ENCODE data around the gene OSTC.
"Not testable (repeated sequence)": the region's sequence is repeated elsewhere in the genome, so short reads cannot be mapped to it uniquely, and the experiment has no call there.

Gene OSTC

GRCh38 chr4:108649863-108650211, 562 bp upstream of the OSTC start:
- no peak for DNase-seq

GRCh38 chr4:108651014-108651791, 804 bp downstream of the OSTC start:
- no peak for DNase-seq

GRCh38 chr4:108662629-108663028, 12.2 kb downstream of the OSTC start:
- no peak for DNase-seq

- DNase-seq: no peak
These were observed 24.1 kb downstream of the OSTC start for GRCh38 chr4:108674356-108674977.

- DNase-seq: no peak
These were observed 31.0 kb downstream of the OSTC start for GRCh38 chr4:108681321-108681809.

- DNase-seq: no peak
These were observed 33.1 kb downstream of the OSTC start for GRCh38 chr4:108683479-108683878.

GRCh38 chr4:108685036-108685686, 34.8 kb downstream of the OSTC start:
- DNase-seq: no peak

- no peak for DNase-seq
These were observed 40.3 kb downstream of the OSTC start for GRCh38 chr4:108690738-108691137.

- DNase-seq: no peak
These were observed 42.8 kb downstream of the OSTC start for GRCh38 chr4:108693211-108693610.

GRCh38 chr4:108693819-108694218, 43.4 kb downstream of the OSTC start:
- no peak for DNase-seq

GRCh38 chr4:108694423-108694822, 44.0 kb downstream of the OSTC start:
- no peak for DNase-seq

GRCh38 chr4:108695062-108695461, 44.7 kb downstream of the OSTC start:
- DNase-seq: no peak

- no peak for DNase-seq
These were observed 45.8 kb downstream of the OSTC start for GRCh38 chr4:108696160-108696559.

GRCh38 chr4:108700081-108700757, 49.8 kb downstream of the OSTC start:
- no peak for DNase-seq

- DNase-seq: no peak
These were observed 52.6 kb downstream of the OSTC start for GRCh38 chr4:108702960-108703359.

- DNase-seq: no peak
These were observed 53.0 kb downstream of the OSTC start for GRCh38 chr4:108703370-108703769.

GRCh38 chr4:108703966-108704365, 53.6 kb downstream of the OSTC start:
- no peak for DNase-seq

- no peak for DNase-seq
These were observed 55.9 kb downstream of the OSTC start for GRCh38 chr4:108706289-108706688.

GRCh38 chr4:108709234-108709633, 58.8 kb downstream of the OSTC start:
- DNase-seq: no peak

GRCh38 chr4:108709722-108710121, 59.3 kb downstream of the OSTC start:
- no peak for DNase-seq

- not testable (repeated sequence) for DNase-seq
These were observed 60.2 kb downstream of the OSTC start for GRCh38 chr4:108710578-108710977.

- no peak for DNase-seq
These were observed 64.5 kb downstream of the OSTC start for GRCh38 chr4:108714880-108715279.

- DNase-seq: no peak
These were observed 65.9 kb downstream of the OSTC start for GRCh38 chr4:108716340-108716739.
